NCI-H748 (cell line): Measurements from ENCODE around the gene DDR2.

Source experiments
- DNase-seq: peaks from one replicate; lab custom pipeline; 2025; ENCODE audit not compliant: unreplicated experiment; lab: John Stamatoyannopoulos, UW

The DDR2 gene

GRCh38 chr1:162694911-162695310, 62.6 kb downstream of the DDR2 start:
- DNase-seq: no peak

GRCh38 chr1:162695687-162696086, 63.4 kb downstream of the DDR2 start:
- DNase-seq: no peak

- DNase-seq: peak; percentile 98
These were observed 64.1 kb downstream of the DDR2 start for GRCh38 chr1:162696286-162696862.

- peak; percentile 36 for DNase-seq
These were observed 65.1 kb downstream of the DDR2 start for GRCh38 chr1:162697140-162697895.

GRCh38 chr1:162699366-162699765, 67.1 kb downstream of the DDR2 start:
- DNase-seq: no peak

- no peak for DNase-seq
These were observed 67.9 kb downstream of the DDR2 start for GRCh38 chr1:162700131-162700530.

- no peak for DNase-seq
These were observed 69.0 kb downstream of the DDR2 start for GRCh38 chr1:162701286-162701685.

GRCh38 chr1:162702628-162703027, 70.4 kb downstream of the DDR2 start:
- no peak for DNase-seq

- no peak for DNase-seq
These were observed 71.4 kb downstream of the DDR2 start for GRCh38 chr1:162703708-162704107.

GRCh38 chr1:162704673-162705424, 72.6 kb downstream of the DDR2 start:
- DNase-seq: no peak

GRCh38 chr1:162706003-162706402, 73.7 kb downstream of the DDR2 start:
- DNase-seq: no peak

GRCh38 chr1:162706606-162707005, 74.3 kb downstream of the DDR2 start:
- no peak for DNase-seq

- no peak for DNase-seq
These were observed 76.0 kb downstream of the DDR2 start for GRCh38 chr1:162708286-162708685.

- DNase-seq: no peak
These were observed 77.0 kb downstream of the DDR2 start for GRCh38 chr1:162709132-162709860.

- no peak for DNase-seq
These were observed 77.6 kb downstream of the DDR2 start for GRCh38 chr1:162709870-162710269.

- DNase-seq: no peak
These were observed 78.1 kb downstream of the DDR2 start for GRCh38 chr1:162710345-162710744.

GRCh38 chr1:162710780-162711465, 78.7 kb downstream of the DDR2 start:
- no peak for DNase-seq

GRCh38 chr1:162712317-162713029, 80.2 kb downstream of the DDR2 start:
- DNase-seq: no peak

GRCh38 chr1:162716123-162716522, 83.9 kb downstream of the DDR2 start:
- DNase-seq: no peak

- DNase-seq: no peak
These were observed 84.3 kb downstream of the DDR2 start for GRCh38 chr1:162716552-162716951.
